ENCODE measurements around the gene SF3B6.

GRCh38 chr2:24107336-24107735, 31.2 kb upstream of the SF3B6 start:
- TF ChIP-seq CTCF (IDR thresholded peaks at IDR 0.05; ENCODE audit: low read length): no peak
- TF ChIP-seq EZH2phosphoT487 (IDR thresholded peaks at IDR 0.05; ENCODE audit: low read length): no peak

Data from MM.1S (cell line).